Measurements from ENCODE around the gene SPOCK1.
"Not testable (repeated sequence)": the region's sequence is repeated elsewhere in the genome, so short reads cannot be mapped to it uniquely, and the experiment has no call there.

The SPOCK1 gene

DNA sequence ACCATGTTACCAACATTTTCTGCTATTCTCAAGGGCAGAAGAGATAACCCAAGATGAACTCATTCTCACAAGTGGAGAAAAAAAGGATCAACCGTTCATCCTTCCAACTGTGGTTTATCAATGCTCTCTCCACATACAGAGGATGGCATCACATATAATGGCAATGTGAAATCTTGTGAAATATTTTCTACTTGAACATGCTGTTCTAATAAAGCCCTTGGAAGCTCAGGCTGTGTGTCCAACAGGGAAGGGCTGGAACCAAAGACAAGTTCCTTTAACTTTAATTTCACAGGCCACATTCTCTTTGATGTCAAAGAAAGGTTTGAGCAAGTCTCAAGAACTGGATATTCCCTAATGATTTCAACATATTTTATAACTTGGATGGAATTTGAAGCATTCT lies 230.5 kb downstream of the SPOCK1 start:
- Histone ChIP-seq H3K27ac (ENCODE audit: low read depth, low read length) (no peak overlapping the region), H3K4me1 (ENCODE audit: control insufficient read depth in 5 of 5, insufficient read depth in 5 of 5, low read length in 5 of 5) (no peaks in the 10 kb centered on the region)

DNA sequence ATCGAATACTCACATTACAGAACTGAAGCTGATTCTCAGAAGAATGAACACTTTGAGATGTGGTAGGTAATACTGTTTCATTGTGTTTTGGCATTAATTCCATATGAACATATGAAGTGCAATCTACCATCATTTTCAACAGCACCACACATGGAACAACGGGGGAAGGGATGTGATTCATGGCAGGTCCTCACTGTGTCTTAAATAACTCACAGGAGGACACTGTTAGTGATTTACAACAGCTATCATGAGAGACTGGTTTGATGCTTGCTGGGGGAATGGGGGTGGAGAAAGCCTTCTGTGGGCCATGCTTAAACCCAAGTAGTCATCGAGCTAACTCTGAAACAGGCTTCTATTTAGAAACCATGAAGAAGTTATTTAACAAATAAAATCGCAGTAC lies 232.9 kb downstream of the SPOCK1 start:
- Histone ChIP-seq H3K4me3 (ENCODE audit: low read depth in 1 of 5, low read length in 5 of 5) (no peak overlapping the region), H3K9me3 (ENCODE audit: control insufficient read depth in 5 of 5, low read length in 5 of 5) (no peaks in the 10 kb centered on the region), H3K4me1 (ENCODE audit: control insufficient read depth in 5 of 5, insufficient read depth in 5 of 5, low read length in 5 of 5) (no peaks in the 10 kb centered on the region), H3K27ac (ENCODE audit: low read depth, low read length) (no peak overlapping the region), H3K36me3 (ENCODE audit: control insufficient read depth in 5 of 5, insufficient read depth in 5 of 5, low read length in 5 of 5) (no peaks in the 10 kb centered on the region), H3K27me3 (ENCODE audit: control insufficient read depth in 5 of 5, insufficient read depth in 4 of 5, low read length in 5 of 5) (no peaks in the 10 kb centered on the region), H3K9ac (ENCODE audit: low read length in 5 of 5) (no peak overlapping the region)

More for the DNA sequence above, 230.5 kb downstream of the SPOCK1 start:
- no peak overlapping the region for H3K9ac ChIP-seq (ENCODE audit: low read length in 5 of 5)
- no peaks in the 10 kb centered on the region for H3K9me3 ChIP-seq (ENCODE audit: control insufficient read depth in 5 of 5, low read length in 5 of 5)
- H3K4me3 ChIP-seq (ENCODE audit: low read depth in 1 of 5, low read length in 5 of 5): no peak overlapping the region
- H3K36me3 ChIP-seq (ENCODE audit: control insufficient read depth in 5 of 5, insufficient read depth in 5 of 5, low read length in 5 of 5): no peaks in the 10 kb centered on the region
- H3K27me3 ChIP-seq (ENCODE audit: control insufficient read depth in 5 of 5, insufficient read depth in 4 of 5, low read length in 5 of 5): no peaks in the 10 kb centered on the region

DNA sequence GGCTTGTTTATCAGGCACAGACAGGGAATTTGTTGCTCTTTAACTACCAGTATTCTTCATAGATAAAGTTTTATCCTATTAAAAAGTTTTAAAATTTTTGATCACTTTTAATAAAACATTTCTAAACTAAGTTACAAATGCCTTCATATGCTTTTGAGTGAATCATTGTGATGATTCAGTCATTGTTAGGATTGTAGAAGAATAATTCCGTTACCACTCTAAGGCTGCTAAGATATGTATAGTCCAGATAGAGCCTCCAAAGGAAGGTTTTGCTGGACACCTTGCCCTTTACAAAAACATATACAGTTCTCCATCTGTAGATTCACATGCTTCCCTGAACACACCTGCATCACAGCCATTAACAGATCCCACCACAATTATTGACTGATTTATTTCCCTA lies 233.7 kb downstream of the SPOCK1 start:
- H3K9me3 ChIP-seq (ENCODE audit: control insufficient read depth in 5 of 5, low read length in 5 of 5): no peaks in the 10 kb centered on the region
- H3K9ac ChIP-seq (ENCODE audit: low read length in 5 of 5): no peak overlapping the region
- H3K4me1 ChIP-seq (ENCODE audit: control insufficient read depth in 5 of 5, insufficient read depth in 5 of 5, low read length in 5 of 5): no peaks in the 10 kb centered on the region
- H3K36me3 ChIP-seq (ENCODE audit: control insufficient read depth in 5 of 5, insufficient read depth in 5 of 5, low read length in 5 of 5): no peaks in the 10 kb centered on the region
- H3K27me3 ChIP-seq (ENCODE audit: control insufficient read depth in 5 of 5, insufficient read depth in 4 of 5, low read length in 5 of 5): no peaks in the 10 kb centered on the region
- no peak overlapping the region for H3K27ac ChIP-seq (ENCODE audit: low read depth, low read length)
- no peak overlapping the region for H3K4me3 ChIP-seq (ENCODE audit: low read depth in 1 of 5, low read length in 5 of 5)

GRCh38 chr5:137264573-137264972 lies 234.6 kb downstream of the SPOCK1 start:
- no peaks in the 10 kb centered on the region for H3K27me3 ChIP-seq (ENCODE audit: control insufficient read depth in 5 of 5, insufficient read depth in 4 of 5, low read length in 5 of 5)
- no peak overlapping the region for H3K9ac ChIP-seq (ENCODE audit: low read length in 5 of 5)
- no peaks in the 10 kb centered on the region for H3K36me3 ChIP-seq (ENCODE audit: control insufficient read depth in 5 of 5, insufficient read depth in 5 of 5, low read length in 5 of 5)
- no peak overlapping the region for H3K27ac ChIP-seq (ENCODE audit: low read depth, low read length)
- H3K4me1 ChIP-seq (ENCODE audit: control insufficient read depth in 5 of 5, insufficient read depth in 5 of 5, low read length in 5 of 5): no peaks in the 10 kb centered on the region
- H3K9me3 ChIP-seq (ENCODE audit: control insufficient read depth in 5 of 5, low read length in 5 of 5): no peaks in the 10 kb centered on the region
- no peak overlapping the region for H3K4me3 ChIP-seq (ENCODE audit: low read depth in 1 of 5, low read length in 5 of 5)

DNA sequence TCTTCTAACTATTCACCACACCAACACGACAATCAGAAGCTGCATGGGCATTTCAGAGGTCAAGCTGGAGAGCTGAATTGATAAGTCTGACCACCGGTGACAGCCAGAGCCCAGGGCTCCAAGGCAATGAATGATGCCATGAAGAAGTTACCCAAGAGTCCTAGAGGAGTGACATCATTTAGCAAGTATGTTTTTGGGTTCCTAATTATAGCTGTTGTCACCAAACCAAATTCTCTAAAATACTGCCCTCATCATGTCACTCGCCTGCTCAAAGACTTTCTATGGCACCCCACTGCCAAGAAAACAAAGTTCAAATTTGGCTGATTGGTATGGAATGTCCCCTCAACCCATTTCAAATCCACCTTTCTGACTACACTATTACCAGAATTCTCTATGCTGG lies 235.1 kb downstream of the SPOCK1 start:
- no peaks in the 10 kb centered on the region for H3K9me3 ChIP-seq (ENCODE audit: control insufficient read depth in 5 of 5, low read length in 5 of 5)
- H3K4me1 ChIP-seq (ENCODE audit: control insufficient read depth in 5 of 5, insufficient read depth in 5 of 5, low read length in 5 of 5): no peaks in the 10 kb centered on the region
- H3K27me3 ChIP-seq (ENCODE audit: control insufficient read depth in 5 of 5, insufficient read depth in 4 of 5, low read length in 5 of 5): no peaks in the 10 kb centered on the region
- no peak overlapping the region for H3K4me3 ChIP-seq (ENCODE audit: low read depth in 1 of 5, low read length in 5 of 5)
- no peak overlapping the region for H3K27ac ChIP-seq (ENCODE audit: low read depth, low read length)
- no peaks in the 10 kb centered on the region for H3K36me3 ChIP-seq (ENCODE audit: control insufficient read depth in 5 of 5, insufficient read depth in 5 of 5, low read length in 5 of 5)
- H3K9ac ChIP-seq (ENCODE audit: low read length in 5 of 5): no peak overlapping the region

DNA sequence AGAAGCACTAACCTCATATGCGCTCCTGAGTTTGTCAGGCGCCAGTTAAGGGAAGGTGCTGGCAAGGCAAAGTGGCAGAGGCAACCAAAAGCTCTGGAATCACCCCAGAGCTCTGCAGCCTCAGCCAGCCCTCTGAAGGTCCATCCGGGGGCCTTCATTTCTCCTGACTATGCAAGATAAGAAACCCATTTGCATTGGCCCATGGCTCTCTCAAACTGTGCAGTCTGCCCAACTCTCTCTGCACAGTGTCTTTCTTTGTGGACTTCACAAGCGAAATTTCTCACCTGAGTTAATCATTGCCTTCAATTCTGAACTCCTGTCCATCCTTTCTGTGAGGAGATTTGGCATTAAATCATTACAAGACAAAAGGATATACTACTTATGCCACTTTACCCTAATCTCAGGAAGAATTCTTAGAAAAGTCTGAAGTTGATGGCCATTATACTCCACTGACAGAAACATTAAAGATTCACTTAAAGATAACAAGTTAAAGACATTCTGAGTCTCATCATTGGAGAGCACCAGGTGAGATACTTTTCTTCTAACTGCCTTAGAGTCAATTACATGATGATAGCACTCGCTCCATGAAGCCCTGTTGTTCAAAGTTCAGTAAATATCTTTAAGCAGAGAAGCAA lies 235.6 kb downstream of the SPOCK1 start:
- H3K27ac ChIP-seq (ENCODE audit: low read depth, low read length): no peak overlapping the region
- no peaks in the 10 kb centered on the region for H3K9me3 ChIP-seq (ENCODE audit: control insufficient read depth in 5 of 5, low read length in 5 of 5)

DNA sequence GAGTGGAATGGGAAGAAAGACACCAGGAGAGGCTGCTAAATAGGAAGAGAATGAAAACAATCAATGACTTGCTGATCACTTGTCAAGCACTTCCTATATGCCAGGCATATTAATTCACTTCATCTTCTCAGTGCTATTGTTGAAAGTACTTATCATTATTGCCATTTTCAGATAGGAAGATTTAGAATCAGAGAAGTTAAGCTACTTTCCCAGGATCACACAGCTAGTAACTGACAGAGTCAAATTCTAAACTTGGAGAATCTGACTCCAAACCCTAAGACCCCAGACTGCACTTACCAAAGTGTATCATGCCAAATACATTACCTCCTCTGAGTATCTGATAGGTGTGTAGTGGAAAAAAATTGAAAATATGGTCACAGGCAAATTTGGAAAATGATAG lies 236.3 kb downstream of the SPOCK1 start:
- Histone ChIP-seq H3K4me3 (ENCODE audit: low read depth in 1 of 5, low read length in 5 of 5) (no peak overlapping the region), H3K27ac (ENCODE audit: low read depth, low read length) (no peak overlapping the region), H3K27me3 (ENCODE audit: control insufficient read depth in 5 of 5, insufficient read depth in 4 of 5, low read length in 5 of 5) (no peaks in the 10 kb centered on the region), H3K9me3 (ENCODE audit: control insufficient read depth in 5 of 5, low read length in 5 of 5) (no peaks in the 10 kb centered on the region), H3K4me1 (ENCODE audit: control insufficient read depth in 5 of 5, insufficient read depth in 5 of 5, low read length in 5 of 5) (no peaks in the 10 kb centered on the region), H3K36me3 (ENCODE audit: control insufficient read depth in 5 of 5, insufficient read depth in 5 of 5, low read length in 5 of 5) (no peaks in the 10 kb centered on the region), H3K9ac (ENCODE audit: low read length in 5 of 5) (no peak overlapping the region)

More for the DNA sequence above, 235.6 kb downstream of the SPOCK1 start:
- Histone ChIP-seq H3K27me3 (ENCODE audit: control insufficient read depth in 5 of 5, insufficient read depth in 4 of 5, low read length in 5 of 5) (no peaks in the 10 kb centered on the region), H3K4me1 (ENCODE audit: control insufficient read depth in 5 of 5, insufficient read depth in 5 of 5, low read length in 5 of 5) (no peaks in the 10 kb centered on the region), H3K9ac (ENCODE audit: low read length in 5 of 5) (no peak overlapping the region), H3K4me3 (ENCODE audit: low read depth in 1 of 5, low read length in 5 of 5) (no peak overlapping the region), H3K36me3 (ENCODE audit: control insufficient read depth in 5 of 5, insufficient read depth in 5 of 5, low read length in 5 of 5) (no peaks in the 10 kb centered on the region)

GRCh38 chr5:137260820-137261695 lies 238.1 kb downstream of the SPOCK1 start:
- Histone ChIP-seq H3K9me3 (ENCODE audit: control insufficient read depth in 5 of 5, low read length in 5 of 5) (peaks cover 0 to 3% (median 0%) of the 10 kb centered on the region in 5 donors), H3K36me3 (ENCODE audit: control insufficient read depth in 5 of 5, insufficient read depth in 5 of 5, low read length in 5 of 5) (no peaks in the 10 kb centered on the region), H3K4me3 (ENCODE audit: low read depth in 1 of 5, low read length in 5 of 5) (no peak overlapping the region), H3K9ac (ENCODE audit: low read length in 5 of 5) (no peak overlapping the region), H3K4me1 (ENCODE audit: control insufficient read depth in 5 of 5, insufficient read depth in 5 of 5, low read length in 5 of 5) (no peaks in the 10 kb centered on the region), H3K27me3 (ENCODE audit: control insufficient read depth in 5 of 5, insufficient read depth in 4 of 5, low read length in 5 of 5) (no peaks in the 10 kb centered on the region), H3K27ac (ENCODE audit: low read depth, low read length) (no peak overlapping the region)

GRCh38 chr5:137259115-137259514 lies 240.0 kb downstream of the SPOCK1 start:
- not testable (repeated sequence) for H3K9me3 ChIP-seq (ENCODE audit: control insufficient read depth in 5 of 5, low read length in 5 of 5); H3K4me3 ChIP-seq (ENCODE audit: low read depth in 1 of 5, low read length in 5 of 5); H3K27ac ChIP-seq (ENCODE audit: low read depth, low read length); H3K9ac ChIP-seq (ENCODE audit: low read length in 5 of 5); H3K36me3 ChIP-seq (ENCODE audit: control insufficient read depth in 5 of 5, insufficient read depth in 5 of 5, low read length in 5 of 5); H3K27me3 ChIP-seq (ENCODE audit: control insufficient read depth in 5 of 5, insufficient read depth in 4 of 5, low read length in 5 of 5)
- H3K4me1 ChIP-seq (ENCODE audit: control insufficient read depth in 5 of 5, insufficient read depth in 5 of 5, low read length in 5 of 5): peaks cover 0 to 11% (median 7%) of the 10 kb centered on the region in 5 donors
